RKO (cell line): Measurements from ENCODE around the gene ZBTB7B.
A peak's percentile ranks its signal among the peaks of the same experiment; 100 is the strongest.
"Not testable (repeated sequence)": the region's sequence is repeated elsewhere in the genome, so short reads cannot be mapped to it uniquely, and the experiment has no call there.

Experiments
- DNase-seq: peaks from one replicate; pipeline ENCODE4 v3.0.0-alpha.2; 2016; ENCODE audit warnings: low spot score

Gene ZBTB7B

DNA sequence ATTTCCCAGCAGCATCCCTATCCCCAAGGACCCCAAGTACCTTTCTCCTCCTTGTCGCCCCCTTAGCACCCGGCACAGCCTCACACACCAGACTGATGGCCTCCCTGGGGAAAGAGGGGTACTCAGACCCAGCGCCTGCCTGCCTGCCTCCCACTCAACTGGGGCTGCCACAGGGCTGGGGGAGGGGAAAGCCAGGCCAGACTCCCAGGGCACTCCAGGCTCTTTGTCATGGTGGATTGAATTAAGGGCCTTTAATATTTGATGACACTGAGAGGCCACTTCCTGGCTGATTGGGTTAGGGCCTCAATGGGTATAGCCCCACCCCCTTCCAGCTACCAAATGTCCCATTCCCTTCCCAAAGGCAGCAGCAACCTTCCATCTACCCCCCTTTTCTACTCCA, 33.9 kb upstream of the ZBTB7B start:
- peak; percentile 63 for DNase-seq

DNA sequence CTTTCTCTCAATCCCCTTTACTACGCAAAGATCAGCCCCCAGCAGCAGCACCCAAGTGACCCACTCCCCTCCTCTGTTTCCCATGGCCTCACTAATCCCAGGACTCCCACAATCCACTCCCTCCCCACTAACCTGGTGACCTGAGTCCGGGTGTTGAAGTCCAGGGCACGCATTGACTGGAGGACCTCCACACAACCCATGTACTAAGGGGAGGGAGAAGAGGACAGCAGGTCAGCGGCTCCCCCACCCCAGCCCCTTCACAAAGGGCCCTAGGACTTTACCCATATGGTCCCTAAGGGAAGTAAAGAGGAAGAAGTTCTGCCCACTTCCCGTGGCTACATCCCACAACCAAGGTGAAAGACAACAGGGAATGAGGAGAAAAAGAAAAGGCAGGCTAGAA, 33.4 kb upstream of the ZBTB7B start:
- no peak for DNase-seq

GRCh38 chr1:154969860-154970452, 32.6 kb upstream of the ZBTB7B start:
- DNase-seq: no peak

DNA sequence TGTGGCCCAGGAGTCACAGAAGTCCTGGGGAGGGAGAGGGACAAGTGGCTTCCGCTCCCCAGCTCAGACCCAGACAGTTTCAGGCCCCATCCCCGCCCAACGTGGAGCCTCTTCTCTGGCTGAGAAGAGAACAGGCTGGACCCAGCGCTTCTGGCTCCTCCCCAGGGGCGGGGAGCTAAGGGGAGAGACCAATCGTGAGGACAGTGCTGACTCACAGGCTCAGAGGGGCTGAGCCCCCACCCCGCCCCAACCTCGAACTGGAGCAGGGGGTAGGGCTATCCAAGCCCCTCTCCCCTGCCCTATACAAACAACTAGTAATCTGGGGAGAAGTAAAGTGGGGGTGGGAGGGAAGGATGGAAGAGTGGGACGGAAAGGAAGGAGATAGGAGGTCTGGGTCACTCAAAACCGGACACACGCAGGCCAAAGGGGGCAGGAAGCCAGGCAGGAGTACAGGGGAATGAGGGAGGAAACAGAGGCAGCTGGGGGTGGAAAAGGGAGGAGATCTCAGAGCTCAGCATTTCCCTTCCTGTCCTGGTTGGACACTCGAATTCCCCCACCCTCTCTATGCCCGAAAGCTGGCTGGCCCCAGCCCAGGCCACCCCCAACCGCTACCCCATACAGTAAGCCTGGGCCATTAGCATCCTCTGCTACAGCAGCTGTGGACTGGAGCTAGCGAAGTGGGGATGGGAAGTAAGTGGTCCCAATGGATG, 31.8 kb upstream of the ZBTB7B start, which contains the start of gene SHC1:
TSS of gene SHC1 (minus strand) at position 117 of the 710 bp plus-strand sequence. CDS start 221 bp downstream, outside the sequence.
- peak; percentile 96 for DNase-seq

- peak; percentile 71 for DNase-seq
Measured at GRCh38 chr1:154971341-154971998, 31.1 kb upstream of the ZBTB7B start.

DNA sequence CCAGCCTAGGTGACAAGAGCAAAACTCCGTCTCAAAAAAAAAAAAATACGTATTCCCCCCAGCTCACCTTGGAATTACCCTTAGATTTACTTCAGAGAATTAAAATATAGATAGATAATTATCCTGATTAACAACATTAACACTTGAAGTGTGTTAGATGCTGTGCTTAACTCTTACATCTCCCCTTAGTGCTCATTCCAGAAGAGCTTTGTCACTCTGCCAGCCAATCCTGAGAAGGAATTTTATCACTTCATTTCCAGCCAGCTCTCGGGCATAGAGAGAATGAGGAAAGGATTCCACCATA, 30.4 kb upstream of the ZBTB7B start:
- DNase-seq: no peak

DNA sequence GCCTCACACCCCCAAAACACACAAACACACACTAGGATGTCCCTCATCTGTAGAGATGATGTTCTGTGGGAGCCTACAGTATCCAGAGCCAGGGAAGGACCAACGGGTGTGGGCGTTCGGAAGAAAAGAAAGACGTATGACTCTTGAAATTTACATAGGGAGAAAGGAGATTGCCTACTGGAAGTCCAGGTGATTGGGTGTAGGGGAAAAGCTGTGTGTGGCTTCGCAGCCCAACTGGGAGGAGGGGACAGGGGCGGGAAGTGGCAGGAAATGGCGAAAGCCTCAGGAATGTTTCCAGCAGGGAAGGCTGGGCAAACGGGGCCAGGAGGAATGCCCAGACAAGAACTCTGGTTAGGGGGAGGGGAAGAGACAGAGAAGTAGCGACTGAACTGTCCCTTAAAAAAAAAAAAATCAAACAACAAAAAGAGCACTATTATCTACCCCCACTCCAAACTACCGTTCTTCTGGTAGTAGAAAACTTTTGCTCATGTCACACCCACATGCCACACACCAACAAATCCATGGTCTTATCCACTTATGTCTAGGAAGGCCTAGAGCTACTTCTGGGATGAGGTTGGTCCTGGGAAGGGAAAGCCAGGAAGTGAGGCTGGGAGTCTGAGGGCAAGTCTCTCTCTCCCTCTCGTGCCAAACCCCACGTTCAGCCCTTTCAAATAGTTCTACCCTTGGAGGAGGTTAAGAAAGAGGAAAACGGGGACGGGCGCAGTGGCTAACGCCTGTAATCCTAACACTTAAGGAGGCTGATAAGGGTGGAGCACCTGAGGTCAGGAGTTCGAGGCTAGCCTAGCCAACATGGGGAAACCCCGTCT, 29.9 kb upstream of the ZBTB7B start:
- DNase-seq: peak; percentile 97

DNA sequence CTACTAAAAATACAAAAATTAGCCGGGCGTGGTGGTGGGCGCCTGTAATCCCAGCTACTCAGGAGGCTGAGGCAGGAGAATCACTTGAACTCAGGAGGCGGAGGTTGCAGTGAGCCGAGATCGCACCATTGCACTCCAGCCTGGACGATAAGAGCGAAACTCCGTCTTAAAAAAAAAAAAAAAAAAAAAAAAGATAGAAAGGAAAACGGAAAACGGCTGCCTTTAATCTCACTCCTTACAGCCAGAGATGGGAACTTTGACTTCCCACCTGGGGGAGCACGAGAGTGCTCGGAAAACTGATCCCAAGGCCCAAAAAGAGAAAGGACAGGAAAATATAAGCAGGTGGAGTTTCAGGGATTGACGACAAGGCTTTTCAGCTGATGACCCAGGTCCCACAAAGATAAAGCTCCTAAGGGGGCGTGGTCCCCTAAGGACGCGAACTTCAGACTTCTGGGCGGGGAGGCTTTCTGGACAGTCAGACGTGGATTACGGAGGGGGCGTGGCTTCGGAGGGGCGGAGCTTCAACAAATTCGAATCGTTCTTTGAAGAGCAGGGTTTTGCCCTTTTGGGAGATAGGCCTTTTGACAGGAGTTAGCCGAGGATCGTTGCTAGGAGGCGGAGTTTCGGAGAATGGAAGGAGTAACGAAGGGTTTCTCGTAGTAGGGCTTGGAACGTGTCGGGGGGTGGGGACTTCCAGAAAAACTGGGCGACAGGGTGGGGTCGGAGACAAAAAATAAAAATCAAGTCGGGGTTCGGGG, 29.1 kb upstream of the ZBTB7B start:
- DNase-seq: peak; percentile 98

GRCh38 chr1:154974102-154974807, 28.3 kb upstream of the ZBTB7B start, which contains the start of gene CKS1B:
Gene CKS1B, plus strand, starts transcription at chr1:154974681. Its CDS starts 65 bp downstream, at chr1:154974746.
- peak; percentile 100 for DNase-seq

- peak; percentile 96 for DNase-seq
Measured at GRCh38 chr1:154974808-154975408, 27.7 kb upstream of the ZBTB7B start.

GRCh38 chr1:154975409-154976059, 27.1 kb upstream of the ZBTB7B start:
- peak; percentile 76 for DNase-seq

DNA sequence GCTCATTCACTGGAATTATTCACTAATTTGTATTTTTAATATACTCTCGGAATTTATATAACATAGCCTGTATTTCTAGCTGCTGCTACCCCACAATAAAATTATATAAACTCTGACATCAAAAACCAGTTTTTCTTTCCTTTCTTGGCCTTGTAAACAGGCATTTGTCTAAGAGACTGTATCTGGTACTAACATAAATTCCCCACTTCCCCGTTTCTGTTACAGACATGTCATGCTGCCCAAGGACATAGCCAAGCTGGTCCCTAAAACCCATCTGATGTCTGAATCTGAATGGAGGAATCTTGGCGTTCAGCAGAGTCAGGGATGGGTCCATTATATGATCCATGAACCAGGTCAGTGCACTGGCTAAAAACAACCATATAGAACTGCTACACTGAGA, 24.8 kb upstream of the ZBTB7B start:
- not testable (repeated sequence) for DNase-seq

DNA sequence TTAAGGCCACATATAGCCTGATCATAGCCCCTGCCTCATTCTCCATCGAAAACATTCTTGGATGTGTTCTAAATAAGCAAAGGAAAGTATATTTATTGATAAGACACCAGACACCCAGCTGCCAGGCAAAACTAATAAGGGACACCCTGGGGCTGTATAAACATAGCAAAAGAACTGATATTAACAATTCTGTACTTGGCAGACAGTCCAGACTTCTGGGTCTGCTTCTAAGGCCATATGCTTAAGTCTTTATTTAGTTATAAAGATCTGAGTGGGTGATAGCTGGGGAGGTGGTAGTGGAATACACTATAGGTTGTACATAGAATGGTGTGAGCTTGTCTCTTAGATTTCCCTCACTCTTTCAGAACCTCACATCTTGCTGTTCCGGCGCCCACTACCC, 24.2 kb upstream of the ZBTB7B start:
- no peak for DNase-seq

DNA sequence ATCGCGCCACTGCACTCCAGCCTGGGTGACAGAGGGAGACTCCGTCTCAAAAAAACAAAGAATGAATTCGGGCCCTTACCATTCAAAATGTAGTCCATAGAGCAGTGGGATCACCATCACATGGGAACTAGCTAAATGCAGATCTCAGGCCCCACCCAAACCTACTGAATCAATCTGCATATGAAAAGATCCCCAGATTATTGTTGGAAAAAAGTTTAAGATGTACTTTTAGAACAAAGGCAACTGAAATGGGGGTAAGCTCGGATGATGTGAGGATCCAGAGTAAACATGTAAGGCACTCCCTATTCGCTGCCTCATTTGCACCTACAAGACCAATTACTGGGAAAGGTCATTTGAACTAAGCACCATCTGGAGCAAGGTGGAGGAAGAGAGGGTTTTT, 20.3 kb upstream of the ZBTB7B start:
- DNase-seq: no peak

DNA sequence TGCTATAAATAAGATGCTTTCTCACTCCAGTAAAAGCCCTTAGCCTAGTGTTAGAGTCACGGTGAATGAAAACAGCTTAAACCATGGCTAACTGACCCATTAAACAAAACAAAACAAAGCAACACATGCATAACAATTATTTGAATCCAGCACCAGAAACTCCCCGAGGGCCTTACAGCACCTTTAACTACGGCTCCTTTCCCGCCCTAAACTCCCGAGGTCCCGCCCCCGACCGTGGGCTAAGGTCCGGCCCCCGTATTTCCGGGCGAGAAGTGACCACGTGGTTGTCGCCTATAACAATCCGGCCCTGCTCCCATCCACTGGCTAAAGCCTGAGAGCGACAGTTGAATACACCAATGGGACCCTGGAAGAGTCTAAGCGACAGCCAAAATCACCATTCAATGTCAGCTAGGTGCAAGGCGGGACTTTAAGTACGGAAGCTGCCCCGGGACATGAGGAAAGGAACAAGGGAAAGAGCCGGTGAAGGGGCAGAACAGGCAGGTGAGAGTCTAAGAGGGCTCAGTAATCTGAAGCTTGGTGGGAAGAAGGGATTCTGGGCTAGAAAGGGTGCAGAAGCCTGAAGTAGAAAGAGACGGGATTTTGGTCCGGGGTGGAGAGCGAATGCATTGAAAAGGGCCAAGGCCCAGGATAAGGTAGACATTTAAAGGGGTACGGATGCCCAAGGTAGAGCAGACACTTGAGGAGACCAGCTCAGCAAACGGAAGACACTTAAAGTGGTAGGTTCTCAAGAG, 19.5 kb upstream of the ZBTB7B start, which contains the start of gene FLAD1:
TSS of gene FLAD1 (plus strand) at position 448 of the 752 bp plus-strand sequence. CDS start 351 bp downstream, outside the sequence.
- peak; percentile 100 for DNase-seq

DNA sequence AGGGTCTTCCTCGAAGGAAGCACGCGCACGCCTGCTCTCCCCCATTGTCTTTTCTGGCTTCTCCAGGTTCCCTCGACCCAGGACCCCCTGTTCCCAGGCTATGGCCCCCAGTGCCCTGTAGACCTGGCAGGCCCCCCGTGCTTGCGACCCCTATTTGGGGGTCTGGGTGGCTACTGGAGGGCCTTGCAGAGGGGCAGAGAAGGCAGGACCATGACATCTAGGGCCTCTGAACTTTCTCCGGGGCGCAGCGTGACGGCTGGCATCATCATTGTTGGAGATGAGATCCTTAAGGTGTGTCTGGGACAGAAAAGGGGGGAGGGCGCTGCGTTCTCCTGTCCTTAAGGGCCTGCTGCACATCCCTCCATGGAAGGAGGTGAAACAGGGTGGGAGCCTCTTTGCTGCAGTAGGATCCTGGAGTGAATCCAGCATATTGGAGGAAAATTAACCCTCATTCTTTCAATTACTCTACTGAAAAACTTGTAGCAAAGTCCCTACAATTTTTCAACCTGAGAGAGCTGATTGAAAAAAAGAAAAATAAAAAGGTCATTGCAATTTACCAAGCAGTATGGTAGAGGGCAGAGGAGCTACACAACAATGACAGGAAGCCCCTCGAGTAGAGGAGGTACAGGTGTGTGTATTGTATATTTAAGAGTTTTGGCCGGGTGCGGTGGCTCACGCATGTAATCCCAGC, 18.7 kb upstream of the ZBTB7B start:
- no peak for DNase-seq

- DNase-seq: not testable (repeated sequence)
Measured at GRCh38 chr1:154986736-154987135, 15.9 kb upstream of the ZBTB7B start.

DNA sequence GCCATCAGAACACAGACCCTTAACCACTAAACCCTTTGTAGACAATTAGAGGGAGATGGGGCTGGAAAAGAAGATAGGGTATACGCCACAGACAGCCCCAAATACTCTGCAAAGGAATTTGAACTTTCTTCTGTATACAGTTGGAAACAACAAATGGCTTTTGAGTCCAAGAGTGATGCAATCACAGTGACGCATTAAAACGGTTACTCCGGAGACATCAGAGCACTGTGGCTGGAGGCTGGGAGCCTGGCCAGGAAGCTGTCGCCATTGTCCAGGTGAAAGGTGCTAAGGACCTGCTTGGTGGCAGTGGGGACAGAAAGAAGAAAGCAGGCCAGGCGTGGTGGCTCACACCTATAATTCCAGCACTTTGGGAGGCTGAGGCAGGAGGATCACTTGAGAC, 15.3 kb upstream of the ZBTB7B start:
- no peak for DNase-seq
